ENCODE results near the gene NFIX.

The NFIX gene

GRCh38 chr19:13018035-13018914 lies 23.0 kb downstream of the NFIX start:
- in situ Hi-C loops (cut with HindIII; ENCODE audit: low sequenced_read_pairs) = no loop called here
- DNase-seq (ENCODE audit: low read depth, low spot score) = peak; percentile 75
- H3K4me3 ChIP-seq (ENCODE audit: low read depth, low read length) = no peak overlapping the region
- TF ChIP-seq CTCF (IDR thresholded peaks at IDR 0.05; ENCODE audit: low read depth, low read length) = no peak

GRCh38 chr19:13019332-13019731 lies 24.1 kb downstream of the NFIX start:
- DNase-seq (ENCODE audit: low read depth, low spot score) = no peak
- in situ Hi-C loops (cut with HindIII; ENCODE audit: low sequenced_read_pairs) = no loop called here
- no peak for TF ChIP-seq CTCF (IDR thresholded peaks at IDR 0.05; ENCODE audit: low read depth, low read length)
- H3K4me3 ChIP-seq (ENCODE audit: low read depth, low read length) = no peak overlapping the region

GRCh38 chr19:13020002-13020414 lies 24.7 kb downstream of the NFIX start:
- TF ChIP-seq CTCF (IDR thresholded peaks at IDR 0.05; ENCODE audit: low read depth, low read length) = no peak
- no peak overlapping the region for H3K4me3 ChIP-seq (ENCODE audit: low read depth, low read length)
- DNase-seq (ENCODE audit: low read depth, low spot score) = no peak
- in situ Hi-C loops (cut with HindIII; ENCODE audit: low sequenced_read_pairs) = no loop called here

- in situ Hi-C loops (cut with HindIII; ENCODE audit: low sequenced_read_pairs) = no loop called here
- H3K4me3 ChIP-seq (ENCODE audit: low read depth, low read length) = peak overlapping the region; percentile 51
- DNase-seq (ENCODE audit: low read depth, low spot score) = no peak
- TF ChIP-seq CTCF (IDR thresholded peaks at IDR 0.05; ENCODE audit: low read depth, low read length) = no peak
These were observed 27.0 kb downstream of the NFIX start for GRCh38 chr19:13022111-13022858.

GRCh38 chr19:13022859-13023636 lies 27.8 kb downstream of the NFIX start:
- DNase-seq (ENCODE audit: low read depth, low spot score) = peak; percentile 96
- H3K4me3 ChIP-seq (ENCODE audit: low read depth, low read length) = peak overlapping the region; percentile 51
- no peak for TF ChIP-seq CTCF (IDR thresholded peaks at IDR 0.05; ENCODE audit: low read depth, low read length)
- in situ Hi-C loops (cut with HindIII; ENCODE audit: low sequenced_read_pairs) = no loop called here

GRCh38 chr19:13023656-13024055 lies 28.4 kb downstream of the NFIX start:
- no peak for TF ChIP-seq CTCF (IDR thresholded peaks at IDR 0.05; ENCODE audit: low read depth, low read length)
- in situ Hi-C loops (cut with HindIII; ENCODE audit: low sequenced_read_pairs) = no loop called here
- H3K4me3 ChIP-seq (ENCODE audit: low read depth, low read length) = peak overlapping the region; percentile 51
- DNase-seq (ENCODE audit: low read depth, low spot score) = no peak

Data from astrocyte of the spinal cord (primary cell).